Astrocyte (in vitro differentiated cells and primary cell): ENCODE data around the gene PXN. TPM values are rescaled to one million over a fixed set of nuclear protein-coding genes. Genes with fewer than 3 reads are reported as not detected.

Source experiments
- DNase-seq: peaks from one replicate; pipeline ENCODE4 v3.0.0-alpha.2; 2010; ENCODE audit warnings: low read depth
- FAIRE-seq: peaks from 2 replicates; lab custom pipeline; 2011; peaks lifted over from hg19 to GRCh38; lab: Jason Lieb, UNC
- H2AFZ ChIP-seq: 2 replicates; pipeline ENCODE4 v1.6.0; 2012; ENCODE audit warnings: low read depth, low read length, inconsistent platforms
- H3K27ac ChIP-seq: 2 replicates; pipeline ENCODE4 v1.5.1; 2011; ENCODE audit warnings: low read depth, low read length, inconsistent platforms
- H3K27me3 ChIP-seq: 2 replicates; pipeline ENCODE4 v1.6.0; 2011; ENCODE audit warnings: low read length, inconsistent platforms; ENCODE audit not compliant: insufficient read depth
- H3K36me3 ChIP-seq: 2 replicates; pipeline ENCODE4 v1.5.1; 2011; ENCODE audit warnings: low read length, inconsistent platforms; ENCODE audit not compliant: insufficient read depth
- H3K4me1 ChIP-seq: 2 replicates; pipeline ENCODE4 v1.5.1; 2011; ENCODE audit warnings: low read length, inconsistent platforms; ENCODE audit not compliant: insufficient read depth
- H3K4me2 ChIP-seq: 2 replicates; pipeline ENCODE4 v1.6.0; 2012; ENCODE audit warnings: low read length, inconsistent platforms
- H3K4me3 ChIP-seq: 2 replicates; pipeline ENCODE4 v1.5.1; 2011; ENCODE audit warnings: low read depth, mild to moderate bottlenecking, low read length, inconsistent platforms; ENCODE audit not compliant: insufficient read depth
- H3K79me2 ChIP-seq: 2 replicates; pipeline ENCODE4 v1.6.0; 2012; ENCODE audit warnings: mild to moderate bottlenecking, low read length, inconsistent platforms; ENCODE audit not compliant: insufficient read depth
- H3K9ac ChIP-seq: 2 replicates; pipeline ENCODE4 v1.6.0; 2012; ENCODE audit warnings: mild to moderate bottlenecking, low read length, inconsistent platforms
- H3K9me3 ChIP-seq: 2 replicates; pipeline ENCODE4 v1.5.1; 2012; ENCODE audit warnings: low read depth, mild to moderate bottlenecking, low read length, inconsistent platforms; ENCODE audit not compliant: insufficient read depth
- H4K20me1 ChIP-seq: 2 replicates; pipeline ENCODE4 v1.6.0; 2012; ENCODE audit warnings: low read length, inconsistent platforms; ENCODE audit not compliant: insufficient read depth
- H3K27ac Mint-ChIP-seq: one replicate; pipeline ENCODE4 v1.8.0; 2021; ENCODE audit warnings: mild to moderate bottlenecking, mixed read lengths; ENCODE audit not compliant: unreplicated experiment
- H3K27me3 Mint-ChIP-seq: one replicate; pipeline ENCODE4 v1.8.0; 2021; ENCODE audit warnings: low read depth, mixed read lengths; ENCODE audit not compliant: unreplicated experiment
- H3K36me3 Mint-ChIP-seq: one replicate; pipeline ENCODE4 v1.8.0; 2021; ENCODE audit warnings: low read depth, mixed read lengths; ENCODE audit not compliant: unreplicated experiment
- H3K4me1 Mint-ChIP-seq: one replicate; pipeline ENCODE4 v1.8.0; 2021; ENCODE audit warnings: low read depth, mixed read lengths; ENCODE audit not compliant: unreplicated experiment
- H3K4me3 Mint-ChIP-seq: one replicate; pipeline ENCODE4 v1.8.0; 2021; ENCODE audit warnings: mild to moderate bottlenecking, moderate library complexity, mixed read lengths; ENCODE audit not compliant: unreplicated experiment
- H3K9me3 Mint-ChIP-seq: one replicate; pipeline ENCODE4 v1.8.0; 2021; ENCODE audit warnings: mild to moderate bottlenecking, mixed read lengths; ENCODE audit not compliant: unreplicated experiment
- CTCF ChIP-seq: IDR thresholded peaks from 2 replicates; pipeline ENCODE4 v1.5.1; 2011; ENCODE audit warnings: low read depth, mild to moderate bottlenecking, inconsistent platforms, low read length, moderate library complexity; ENCODE audit not compliant: insufficient read depth
- EZH2 ChIP-seq: IDR thresholded peaks from 2 replicates; pipeline ENCODE4 v1.6.1; 2012; ENCODE audit warnings: mild to moderate bottlenecking, low read length, inconsistent platforms; ENCODE audit not compliant: insufficient read depth
- total RNA-seq: library from RNA; stranded (reverse); gene quantifications from 2 replicates; pipeline ENCODE4 v1.2.1, GENCODE V29; 2021

The PXN gene
- total RNA-seq, 1 donor from 2014 or later: 151 TPM

- TF ChIP-seq CTCF (no peak), EZH2 (no peak)
- Mint-ChIP-seq H3K27ac (no peak overlapping the region), H3K4me3 (no peak overlapping the region), H3K27me3 (no peaks in the 10 kb centered on the region), H3K4me1 (peaks cover 9% of the 10 kb centered on the region), H3K36me3 (peaks cover 21% of the 10 kb centered on the region), H3K9me3 (no peaks in the 10 kb centered on the region)
- DNase-seq: no peak
- peaks cover 38% of the 10 kb centered on the region for H3K36me3 ChIP-seq
- H3K4me3 ChIP-seq: no peak overlapping the region
- no peaks in the 10 kb centered on the region for H3K27me3 ChIP-seq
- H4K20me1 ChIP-seq: peaks cover 76% of the 10 kb centered on the region
- no peak overlapping the region for H3K4me2 ChIP-seq
- FAIRE-seq: no peak
- peaks cover 85% of the 10 kb centered on the region for H3K79me2 ChIP-seq
- no peak overlapping the region for H3K9ac ChIP-seq
- H2AFZ ChIP-seq: no peak overlapping the region
- no peaks in the 10 kb centered on the region for H3K9me3 ChIP-seq
- no peak overlapping the region for H3K27ac ChIP-seq
- peaks cover 24% of the 10 kb centered on the region for H3K4me1 ChIP-seq
These were observed 43.2 kb downstream of the PXN start for GRCh38 chr12:120222288-120222832.

GRCh38 chr12:120221576-120221900 is 44.0 kb downstream of the PXN start:
- Histone ChIP-seq H3K27ac (no peak overlapping the region), H4K20me1 (peaks cover 73% of the 10 kb centered on the region), H3K27me3 (no peaks in the 10 kb centered on the region), H3K4me2 (no peak overlapping the region), H3K4me3 (no peak overlapping the region), H3K9me3 (no peaks in the 10 kb centered on the region), H2AFZ (no peak overlapping the region), H3K79me2 (peaks cover 77% of the 10 kb centered on the region), H3K9ac (no peak overlapping the region), H3K4me1 (peaks cover 22% of the 10 kb centered on the region), H3K36me3 (peaks cover 35% of the 10 kb centered on the region)
- FAIRE-seq: no peak
- H3K27ac Mint-ChIP-seq: no peak overlapping the region
- H3K27me3 Mint-ChIP-seq: no peaks in the 10 kb centered on the region
- H3K36me3 Mint-ChIP-seq: peaks cover 21% of the 10 kb centered on the region
- TF ChIP-seq EZH2 (no peak), CTCF (no peak)
- H3K9me3 Mint-ChIP-seq: no peaks in the 10 kb centered on the region
- H3K4me3 Mint-ChIP-seq: no peak overlapping the region
- H3K4me1 Mint-ChIP-seq: peaks cover 4% of the 10 kb centered on the region
- DNase-seq: no peak

- H3K4me3 ChIP-seq: no peak overlapping the region
- H3K4me3 Mint-ChIP-seq: no peak overlapping the region
- no peak overlapping the region for H2AFZ ChIP-seq
- peaks cover 69% of the 10 kb centered on the region for H4K20me1 ChIP-seq
- peaks cover 19% of the 10 kb centered on the region for H3K4me1 ChIP-seq
- no peaks in the 10 kb centered on the region for H3K9me3 Mint-ChIP-seq
- H3K36me3 Mint-ChIP-seq: peaks cover 21% of the 10 kb centered on the region
- H3K27ac Mint-ChIP-seq: no peak overlapping the region
- H3K36me3 ChIP-seq: peaks cover 29% of the 10 kb centered on the region
- H3K4me2 ChIP-seq: no peak overlapping the region
- H3K79me2 ChIP-seq: peaks cover 71% of the 10 kb centered on the region
- H3K9me3 ChIP-seq: no peaks in the 10 kb centered on the region
- no peak overlapping the region for H3K27ac ChIP-seq
- DNase-seq (no peak), FAIRE-seq (no peak)
- TF ChIP-seq CTCF: no peak
- no peak for TF ChIP-seq EZH2
- peaks cover 4% of the 10 kb centered on the region for H3K4me1 Mint-ChIP-seq
- H3K27me3 ChIP-seq: no peaks in the 10 kb centered on the region
- no peak overlapping the region for H3K9ac ChIP-seq
- H3K27me3 Mint-ChIP-seq: no peaks in the 10 kb centered on the region
These were observed 44.5 kb downstream of the PXN start for GRCh38 chr12:120220838-120221575.
